C1 segment of cervical spinal cord (tissue), 14 donors: ENCODE measurements around the gene FAM25G.

ENCODE experiments used
- DNase-seq, 14 donors: peaks; one replicate each; lab custom pipeline; 2025; lab: John Stamatoyannopoulos, UW

The FAM25G gene

DNA sequence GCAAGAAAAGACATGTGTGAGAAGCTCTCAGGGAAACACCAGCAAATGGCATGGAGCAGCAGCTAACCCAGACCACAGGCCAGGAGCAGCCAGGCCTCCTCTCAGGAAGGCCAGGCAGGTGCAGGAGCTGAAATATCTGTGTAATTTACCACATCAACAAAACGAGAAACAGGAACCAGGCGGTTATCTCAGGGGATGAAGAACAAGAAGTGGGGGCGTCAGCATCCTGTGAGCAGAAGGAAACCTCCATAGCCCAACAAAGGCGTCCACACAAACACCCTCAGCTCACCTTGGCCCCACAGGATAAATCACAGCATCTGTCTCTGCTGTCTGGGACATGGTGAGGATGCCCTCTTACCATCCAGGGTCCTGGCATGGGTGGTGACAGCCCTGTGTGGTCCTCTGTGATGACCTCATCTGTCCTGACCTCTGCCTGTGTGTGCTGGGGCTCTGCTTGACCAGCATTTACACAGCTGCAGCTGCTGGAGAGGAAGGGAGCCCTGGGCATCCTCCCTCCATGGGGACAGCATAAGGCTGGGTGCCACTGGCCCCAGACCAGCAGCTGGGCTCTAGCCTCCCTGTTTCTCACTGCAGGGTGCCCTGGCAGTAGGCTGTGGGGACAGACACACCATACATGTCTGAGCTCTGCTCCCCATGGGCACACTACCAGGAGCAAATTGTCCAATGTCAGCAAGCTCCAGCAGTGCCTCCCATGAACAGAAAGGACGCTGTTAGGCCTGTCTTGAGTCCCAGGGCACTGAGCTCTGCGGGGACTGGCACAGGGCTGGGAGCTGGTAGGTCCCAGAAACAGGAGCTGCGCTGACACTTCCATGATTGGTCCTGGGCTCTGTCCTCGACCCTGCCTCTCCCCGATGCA is 42.2 kb downstream of the FAM25G start:
- no peak for DNase-seq

GRCh38 chr10:47447705-47448104 is 43.8 kb downstream of the FAM25G start:
- DNase-seq, result no peak

DNA sequence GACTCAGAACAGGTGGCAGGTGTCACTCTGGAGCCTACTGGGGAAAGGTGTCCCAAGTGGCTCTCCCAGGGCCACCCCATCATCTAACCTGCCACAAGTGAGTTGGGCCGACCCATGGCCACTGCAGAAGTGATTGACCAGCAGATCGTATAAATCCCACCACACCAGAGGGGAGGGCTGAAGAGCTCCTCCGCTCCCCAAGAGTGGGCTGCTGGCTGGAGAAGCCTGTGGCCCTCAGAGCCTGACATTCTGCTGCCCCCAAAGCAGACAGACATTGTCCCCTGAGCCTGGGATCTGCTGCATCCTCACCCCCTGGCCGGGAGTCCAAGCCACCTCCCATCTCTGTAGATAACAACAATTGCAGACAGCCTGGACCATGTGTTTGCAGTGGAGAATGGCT is 44.3 kb downstream of the FAM25G start:
- no peak for DNase-seq

- DNase-seq, result no peak
Observed at GRCh38 chr10:47445720-47446119, 45.8 kb downstream of the FAM25G start.

DNA sequence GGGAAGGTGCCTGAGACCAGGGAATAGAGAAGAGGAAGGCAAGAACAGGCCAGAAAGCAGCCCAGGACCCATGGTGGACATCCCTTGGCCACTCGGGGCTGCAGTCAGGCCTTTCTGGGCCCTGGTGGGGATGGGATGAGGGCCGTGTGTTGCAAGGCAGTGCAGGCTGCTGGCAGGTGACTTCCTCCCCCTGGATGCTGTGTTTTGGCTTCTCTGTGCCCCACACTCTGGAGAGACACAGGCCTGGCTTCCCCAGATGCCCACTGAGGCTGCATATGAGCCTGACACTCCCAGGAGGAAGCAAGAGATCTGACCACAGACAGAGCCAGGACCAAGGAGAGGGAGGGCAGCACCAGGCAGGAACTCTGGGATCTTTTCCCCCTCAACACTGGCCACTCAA is 47.5 kb downstream of the FAM25G start:
- no peak for DNase-seq

DNA sequence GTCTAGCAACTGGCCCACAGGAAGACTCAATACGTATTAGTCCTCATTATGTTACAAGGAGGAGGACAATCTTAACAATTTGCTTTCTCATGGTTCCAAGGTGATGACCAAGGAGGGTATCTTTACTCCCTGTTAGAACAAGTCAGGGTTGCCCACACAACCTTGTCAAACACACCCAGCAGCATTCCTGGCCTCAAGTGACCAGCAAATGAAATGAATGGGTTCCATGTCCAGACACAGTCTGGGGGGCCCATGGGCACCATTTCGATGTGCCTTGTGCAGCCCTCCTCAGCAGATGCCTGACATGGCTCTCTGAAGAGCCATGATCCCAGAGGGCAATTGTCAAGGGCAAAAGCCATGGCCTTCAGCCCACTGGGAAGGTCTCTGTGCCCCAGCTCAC is 48.4 kb downstream of the FAM25G start:
- DNase-seq, result no peak

- DNase-seq, result no peak
Observed at GRCh38 chr10:47442351-47442750, 49.1 kb downstream of the FAM25G start.

GRCh38 chr10:47441938-47442337 is 49.6 kb downstream of the FAM25G start:
- no peak for DNase-seq

GRCh38 chr10:47440207-47440606 is 51.3 kb downstream of the FAM25G start:
- DNase-seq, result no peak

- no peak for DNase-seq
Observed at GRCh38 chr10:47438857-47439474, 52.5 kb downstream of the FAM25G start.
